ENCODE results near the gene KRTAP4-4. TPM values are rescaled to one million over a fixed set of nuclear protein-coding genes. Genes with fewer than 3 reads are reported as not detected.
"Not testable (repeated sequence)": the region's sequence is repeated elsewhere in the genome, so short reads cannot be mapped to it uniquely, and the experiment has no call there.

The KRTAP4-4 gene
- total and polyA plus RNA-seq, 9 of the 15 experiments (the other 6 are each of a cell fraction or from before 2014, with no cell fraction given) = not detected

DNA sequence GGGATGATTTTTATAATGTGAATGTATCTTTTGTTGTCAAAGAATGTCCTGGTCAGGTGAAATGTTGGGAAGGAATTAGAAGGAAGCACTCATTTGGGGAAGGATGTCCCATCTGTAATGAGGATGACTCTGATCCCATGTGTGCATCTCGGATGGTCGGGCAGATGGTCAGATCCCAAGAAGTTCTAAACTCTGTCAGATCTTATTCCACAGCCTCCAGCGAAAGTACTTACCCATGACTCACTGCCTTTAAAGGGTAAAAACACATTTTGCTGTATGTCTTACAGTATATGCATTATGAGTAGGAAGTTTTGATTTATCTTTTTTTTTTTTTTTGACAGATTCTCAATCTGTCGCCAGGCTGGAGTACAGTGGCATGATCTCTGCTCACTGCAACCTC lies 41.8 kb downstream of the KRTAP4-4 start:
- Histone ChIP-seq H3K27ac (ENCODE audit: extremely low read depth, low read depth, low read length) (no peak overlapping the region), H3K4me2 (ENCODE audit: insufficient read depth, low read length) (no peak overlapping the region), H3K4me3 (no peak overlapping the region), H3K36me3 (ENCODE audit: control insufficient read depth, insufficient read depth, low read length) (no peaks in the 10 kb centered on the region), H3K4me1 (replicated peaks in 1 of 2; ENCODE audit: control insufficient read depth in 2 of 2, insufficient read depth in 2 of 2, low read length in 2 of 2) (no peaks in the 10 kb centered on the region), H3K9me3 (replicated peaks; ENCODE audit: control insufficient read depth, insufficient read depth, low read depth, low read length) (no peaks in the 10 kb centered on the region), H4K20me1 (replicated peaks; ENCODE audit: control insufficient read depth, insufficient read depth, low read length) (no peaks in the 10 kb centered on the region), H3K27me3 (ENCODE audit: control insufficient read depth in 2 of 2, insufficient read depth in 2 of 2, low read length in 2 of 2) (no peaks in the 10 kb centered on the region), H3K79me2 (ENCODE audit: control insufficient read depth, insufficient read depth, low read length) (no peaks in the 10 kb centered on the region), H2AFZ (ENCODE audit: low read depth, low read length) (no peak overlapping the region), H3K9ac (ENCODE audit: insufficient read depth in 1 of 2, low read depth in 2 of 2, low read length in 2 of 2) (no peak overlapping the region), H3K9me1 (ENCODE audit: control insufficient read depth, insufficient read depth, low read length) (no peaks in the 10 kb centered on the region)
- FAIRE-seq (no peak), DNase-seq (ENCODE audit: extremely low read depth in 1 of 4, low spot score in 3 of 4) (no peak), ATAC-seq (no peak)
- in situ Hi-C loops (cut with MboI) = no loop called here
- no peak for TF ChIP-seq TAF9B (IDR thresholded peaks at IDR 0.05; ENCODE audit: partially characterized antibody)
- TF ChIP-seq ATF7 (IDR thresholded peaks at IDR 0.05) = no peak
- TF ChIP-seq ZNF586 (CRISPR knock-in tag; conservative IDR thresholded peaks at IDR 0.05) = no peak
- no peak for TF ChIP-seq HSF4 (CRISPR knock-in tag; IDR thresholded peaks at IDR 0.05; ENCODE audit: borderline replicate concordance)
- no peak for TF ChIP-seq ZSCAN32 (CRISPR knock-in tag; IDR thresholded peaks at IDR 0.05)
- no peak for TF ChIP-seq DIDO1 (tag; IDR thresholded peaks at IDR 0.05; ENCODE audit: low read depth)
- TF ChIP-seq MCM7 (IDR thresholded peaks at IDR 0.05) = no peak
- no peak for TF ChIP-seq ARID2 (IDR thresholded peaks at IDR 0.05)
- 5% methylated on average over 3 of the region's 4 CpGs for WGBS (ENCODE audit: insufficient coverage, low coverage, missing lambda C conversion rate)
- POLR2A ChIA-PET = no interaction called here
- BruUV-seq (replicated peaks) = no TSS peak
- CTCF ChIA-PET (ENCODE audit: low intra/inter-chr PET ratio) = no interaction called here
- intact Hi-C loops (cut with micrococcal nuclease) = no loop called here

GRCh38 chr17:41117846-41118386 lies 42.6 kb downstream of the KRTAP4-4 start, which contains the start of gene KRTAP4-11:
Gene KRTAP4-11 (minus strand): TSS chr17:41118373. CDS start chr17:41118315, 58 bp downstream.
- in situ Hi-C loops (cut with MboI); H3K9ac ChIP-seq (ENCODE audit: insufficient read depth in 1 of 2, low read depth in 2 of 2, low read length in 2 of 2); H4K20me1 ChIP-seq (replicated peaks; ENCODE audit: control insufficient read depth, insufficient read depth, low read length); H3K27ac ChIP-seq (ENCODE audit: extremely low read depth, low read depth, low read length); BruUV-seq (replicated peaks); H3K79me2 ChIP-seq (ENCODE audit: control insufficient read depth, insufficient read depth, low read length); DNase-seq (ENCODE audit: extremely low read depth in 1 of 4, low spot score in 3 of 4); H3K9me3 ChIP-seq (replicated peaks; ENCODE audit: control insufficient read depth, insufficient read depth, low read depth, low read length); FAIRE-seq; H3K9me1 ChIP-seq (ENCODE audit: control insufficient read depth, insufficient read depth, low read length); H3K4me2 ChIP-seq (ENCODE audit: insufficient read depth, low read length); intact Hi-C loops (cut with micrococcal nuclease); H3K4me3 ChIP-seq; POLR2A ChIA-PET; H3K27me3 ChIP-seq (ENCODE audit: control insufficient read depth in 2 of 2, insufficient read depth in 2 of 2, low read length in 2 of 2); H3K36me3 ChIP-seq (ENCODE audit: control insufficient read depth, insufficient read depth, low read length); ATAC-seq; H3K4me1 ChIP-seq (replicated peaks in 1 of 2; ENCODE audit: control insufficient read depth in 2 of 2, insufficient read depth in 2 of 2, low read length in 2 of 2); H2AFZ ChIP-seq (ENCODE audit: low read depth, low read length): not testable (repeated sequence)
- WGBS (ENCODE audit: insufficient coverage, low coverage, missing lambda C conversion rate) = 0% methylated on average over 10 of the region's 10 CpGs
- CTCF ChIA-PET (ENCODE audit: low intra/inter-chr PET ratio) = interaction anchor here (0.7 kb wide), 1 partner anchor 216 kb away, joined by 3 read pairs; no protein-coding TSS in a partner anchor

All from K562 (cell line).